HG02840 (cell line): ENCODE results near the gene PACRG.

ENCODE experiments used
- ATAC-seq: cut with Tn5 transposase; IDR thresholded peaks from one replicate; pipeline ENCODE4 v1.9.1; 2021; ENCODE audit warnings: mild to moderate bottlenecking, moderate library complexity, moderate number of reproducible peaks; ENCODE audit not compliant: unreplicated experiment, low FRiP score

Gene PACRG

DNA sequence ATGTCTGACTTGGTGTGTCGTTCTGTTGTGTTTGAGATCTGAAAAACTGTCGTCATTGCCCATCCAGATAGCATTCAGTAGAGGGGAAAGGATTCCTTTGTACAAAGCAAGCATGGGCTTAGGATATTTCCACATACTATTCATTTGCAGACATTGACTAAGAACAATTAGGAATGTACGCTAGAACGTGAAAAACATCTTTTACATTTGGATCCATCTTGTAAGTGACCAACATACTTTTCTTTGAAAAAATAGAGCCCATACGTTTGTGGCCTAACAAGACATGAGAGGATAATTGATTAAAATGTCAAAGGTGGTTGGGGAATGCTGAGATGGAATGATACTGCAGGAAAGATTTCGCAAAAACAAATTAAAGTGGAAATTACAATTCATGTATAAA, 461.0 kb downstream of the PACRG start:
- ATAC-seq = no peak

DNA sequence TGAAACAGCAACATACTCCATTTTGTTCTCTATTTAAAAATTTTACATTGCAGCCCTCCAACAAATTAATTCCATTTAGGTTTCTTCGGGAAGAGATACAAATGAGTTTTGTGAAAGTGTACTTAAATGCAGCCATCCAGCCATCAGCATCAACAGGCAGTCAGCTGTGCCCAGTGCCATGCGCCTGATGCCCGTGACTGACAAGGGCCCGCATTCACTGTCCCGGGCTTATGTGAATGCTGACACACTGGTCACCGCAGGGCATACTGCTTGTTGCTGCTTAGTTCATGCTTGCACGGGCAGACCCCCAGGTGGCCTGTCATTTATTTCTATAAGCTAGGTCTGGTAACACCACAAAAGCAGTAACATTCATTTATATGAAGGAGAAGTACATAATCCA, 461.8 kb downstream of the PACRG start:
- ATAC-seq = no peak

GRCh38 chr6:163190786-163191185, 463.0 kb downstream of the PACRG start:
- no peak for ATAC-seq

GRCh38 chr6:163191704-163192537, 464.1 kb downstream of the PACRG start:
- no peak for ATAC-seq

GRCh38 chr6:163192591-163192990, 464.8 kb downstream of the PACRG start:
- ATAC-seq = no peak

GRCh38 chr6:163193326-163193725, 465.6 kb downstream of the PACRG start:
- ATAC-seq = no peak

GRCh38 chr6:163195721-163196691, 468.2 kb downstream of the PACRG start:
- ATAC-seq = no peak

DNA sequence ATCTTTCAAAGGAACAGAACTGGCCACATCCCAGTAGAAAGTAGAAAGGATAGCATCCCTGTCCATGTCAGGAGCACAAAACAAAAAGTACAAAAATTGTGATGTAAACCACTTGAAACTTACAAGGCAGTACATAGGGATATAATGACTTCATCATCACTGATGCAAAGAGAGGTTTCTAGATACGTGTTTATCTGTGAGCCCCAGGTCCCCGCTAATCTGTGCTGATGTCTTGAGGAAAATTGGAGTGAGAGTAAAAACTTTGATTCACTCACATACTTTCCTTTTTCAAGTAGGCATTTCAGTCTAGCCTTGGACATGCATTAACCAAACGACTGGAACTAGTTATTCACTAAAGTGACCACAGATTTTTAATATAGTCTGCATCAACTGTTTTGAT, 470.1 kb downstream of the PACRG start:
- ATAC-seq = no peak

DNA sequence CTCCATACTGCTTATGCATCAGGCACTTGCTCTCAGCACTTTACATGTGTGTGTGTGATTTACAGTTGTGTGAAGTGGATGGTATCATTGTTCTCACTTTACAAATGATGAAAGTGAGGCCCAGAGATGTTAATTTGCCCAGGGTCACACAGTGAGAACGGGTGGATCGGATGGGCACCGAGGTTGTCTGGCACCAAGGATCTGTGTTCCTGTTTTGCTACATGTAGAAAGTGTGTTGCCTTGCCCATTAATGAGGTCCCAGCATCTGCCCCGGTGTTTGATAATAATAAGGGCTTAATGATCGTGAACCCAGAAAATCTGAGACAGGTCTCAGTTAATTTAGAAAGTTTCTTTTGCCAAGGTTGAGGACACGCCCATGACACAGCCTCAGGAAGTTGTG, 470.6 kb downstream of the PACRG start:
- ATAC-seq = no peak

- no peak for ATAC-seq
These were observed 471.6 kb downstream of the PACRG start for GRCh38 chr6:163199371-163199770.

GRCh38 chr6:163200289-163200688, 472.5 kb downstream of the PACRG start:
- no peak for ATAC-seq

DNA sequence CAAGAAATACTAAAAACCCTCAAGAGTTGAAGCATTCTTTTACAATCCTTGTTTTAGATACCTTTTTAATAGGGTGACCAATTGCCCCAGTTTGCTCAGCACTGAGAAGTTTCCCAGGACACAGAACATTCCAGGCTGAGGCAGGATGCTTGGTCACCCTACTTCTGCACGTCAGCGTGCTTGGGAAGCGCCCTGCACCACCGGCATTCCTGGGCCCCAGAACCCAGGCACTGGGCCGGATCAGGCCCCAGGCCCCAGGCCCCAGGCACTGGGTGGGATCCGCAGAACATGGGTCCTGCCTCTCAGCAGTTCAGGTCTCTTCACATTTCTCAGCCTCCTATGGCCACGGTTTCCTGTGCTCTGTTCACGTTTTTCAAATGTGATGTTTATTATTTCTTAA, 472.9 kb downstream of the PACRG start:
- no peak for ATAC-seq

GRCh38 chr6:163201855-163202254, 474.1 kb downstream of the PACRG start:
- no peak for ATAC-seq

DNA sequence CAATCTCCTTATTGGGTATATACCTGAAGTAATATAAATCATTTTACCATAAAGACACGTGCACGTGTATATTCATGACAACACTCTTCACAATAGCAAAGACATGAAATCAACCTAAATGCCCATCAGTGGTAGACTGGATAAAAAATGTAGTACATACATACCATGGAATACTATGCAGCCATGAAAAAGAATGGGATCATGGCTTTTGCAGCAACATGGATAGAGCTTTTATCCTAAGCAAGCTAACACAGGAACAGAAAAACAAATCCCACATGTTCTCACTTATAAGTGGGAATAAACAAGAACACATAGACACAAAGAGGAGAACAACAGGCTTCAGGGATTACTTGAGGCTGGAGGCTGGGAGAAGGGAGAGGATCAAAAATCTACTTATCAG, 478.4 kb downstream of the PACRG start:
- ATAC-seq = no peak

- no peak for ATAC-seq
These were observed 479.9 kb downstream of the PACRG start for GRCh38 chr6:163207431-163208383.

GRCh38 chr6:163209005-163209404, 481.2 kb downstream of the PACRG start:
- no peak for ATAC-seq

GRCh38 chr6:163212123-163212522, 484.3 kb downstream of the PACRG start:
- no peak for ATAC-seq

- no peak for ATAC-seq
These were observed 486.5 kb downstream of the PACRG start for GRCh38 chr6:163214259-163214658.

- ATAC-seq = no peak
These were observed 490.7 kb downstream of the PACRG start for GRCh38 chr6:163218361-163218894.
